ENCODE results near the gene MARCHF3. TPM values are rescaled to one million over a fixed set of nuclear protein-coding genes. Genes with fewer than 3 reads are reported as not detected.

The MARCHF3 gene
- total RNA-seq, 1 experiment from 2014 or later, result 0.61 TPM

DNA sequence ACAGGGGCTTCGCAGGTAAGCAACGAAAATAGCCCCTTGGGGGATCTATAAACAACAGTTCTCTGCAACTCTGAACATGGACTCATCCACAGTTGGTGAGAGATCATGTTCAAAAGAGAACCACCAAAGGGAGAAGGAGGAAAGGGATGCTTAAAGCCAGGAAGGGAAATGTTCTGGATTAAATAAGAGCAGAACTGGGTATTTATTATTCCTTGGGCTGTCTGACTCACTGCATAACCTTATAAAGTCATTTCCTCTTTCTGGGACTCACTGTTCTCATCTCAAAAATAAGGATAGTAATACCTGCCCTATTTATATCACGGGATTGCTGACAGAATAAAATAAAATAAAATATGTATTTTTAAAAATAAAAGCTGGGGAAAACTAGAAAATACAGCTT, 11.2 kb upstream of the MARCHF3 start:
- no peak overlapping the region for H3K4me3 Mint-ChIP-seq (ENCODE audit: unreplicated experiment)
- BruUV-seq (replicated peaks), result no TSS peak
- H3K9me3 ChIP-seq, result no peaks in the 10 kb centered on the region
- no peaks in the 10 kb centered on the region for H3K9me3 Mint-ChIP-seq (ENCODE audit: unreplicated experiment)
- H3K4me3 ChIP-seq (ENCODE audit: low read depth, low read length), result no peak overlapping the region
- intact Hi-C loops (cut with micrococcal nuclease; ENCODE audit: unreplicated experiment), result no loop called here
- POLR2A ChIA-PET, result no interaction called here
- H3K27ac Mint-ChIP-seq (ENCODE audit: unreplicated experiment), result no peak overlapping the region
- CTCF ChIA-PET, result no interaction called here
- TF ChIP-seq, protein P1, sequence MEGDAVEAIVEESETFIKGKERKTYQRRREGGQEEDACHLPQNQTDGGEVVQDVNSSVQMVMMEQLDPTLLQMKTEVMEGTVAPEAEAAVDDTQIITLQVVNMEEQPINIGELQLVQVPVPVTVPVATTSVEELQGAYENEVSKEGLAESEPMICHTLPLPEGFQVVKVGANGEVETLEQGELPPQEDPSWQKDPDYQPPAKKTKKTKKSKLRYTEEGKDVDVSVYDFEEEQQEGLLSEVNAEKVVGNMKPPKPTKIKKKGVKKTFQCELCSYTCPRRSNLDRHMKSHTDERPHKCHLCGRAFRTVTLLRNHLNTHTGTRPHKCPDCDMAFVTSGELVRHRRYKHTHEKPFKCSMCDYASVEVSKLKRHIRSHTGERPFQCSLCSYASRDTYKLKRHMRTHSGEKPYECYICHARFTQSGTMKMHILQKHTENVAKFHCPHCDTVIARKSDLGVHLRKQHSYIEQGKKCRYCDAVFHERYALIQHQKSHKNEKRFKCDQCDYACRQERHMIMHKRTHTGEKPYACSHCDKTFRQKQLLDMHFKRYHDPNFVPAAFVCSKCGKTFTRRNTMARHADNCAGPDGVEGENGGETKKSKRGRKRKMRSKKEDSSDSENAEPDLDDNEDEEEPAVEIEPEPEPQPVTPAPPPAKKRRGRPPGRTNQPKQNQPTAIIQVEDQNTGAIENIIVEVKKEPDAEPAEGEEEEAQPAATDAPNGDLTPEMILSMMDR (IDR thresholded peaks at IDR 0.05; ENCODE audit: insufficient read depth in 1 of 2, low read depth in 1 of 2, low read length in 1 of 2, severe bottlenecking in 1 of 2, unreplicated experiment in 1 of 2), result no peak
- no peaks in the 10 kb centered on the region for H3K4me1 Mint-ChIP-seq (ENCODE audit: low read depth, unreplicated experiment)
- no peaks in the 10 kb centered on the region for H3K36me3 ChIP-seq (ENCODE audit: control insufficient read depth, insufficient read depth, low read length)
- H3K36me3 Mint-ChIP-seq (ENCODE audit: insufficient read depth, unreplicated experiment), result no peaks in the 10 kb centered on the region
- H3K27me3 ChIP-seq (replicated peaks; ENCODE audit: control insufficient read depth, insufficient read depth, low read length), result no peaks in the 10 kb centered on the region
- H3K4me1 ChIP-seq, result no peaks in the 10 kb centered on the region; the same call in 1 of the 2 replicates
- no peak for DNase-seq
- H3K27me3 Mint-ChIP-seq (ENCODE audit: insufficient read depth, unreplicated experiment), result no peaks in the 10 kb centered on the region

DNA sequence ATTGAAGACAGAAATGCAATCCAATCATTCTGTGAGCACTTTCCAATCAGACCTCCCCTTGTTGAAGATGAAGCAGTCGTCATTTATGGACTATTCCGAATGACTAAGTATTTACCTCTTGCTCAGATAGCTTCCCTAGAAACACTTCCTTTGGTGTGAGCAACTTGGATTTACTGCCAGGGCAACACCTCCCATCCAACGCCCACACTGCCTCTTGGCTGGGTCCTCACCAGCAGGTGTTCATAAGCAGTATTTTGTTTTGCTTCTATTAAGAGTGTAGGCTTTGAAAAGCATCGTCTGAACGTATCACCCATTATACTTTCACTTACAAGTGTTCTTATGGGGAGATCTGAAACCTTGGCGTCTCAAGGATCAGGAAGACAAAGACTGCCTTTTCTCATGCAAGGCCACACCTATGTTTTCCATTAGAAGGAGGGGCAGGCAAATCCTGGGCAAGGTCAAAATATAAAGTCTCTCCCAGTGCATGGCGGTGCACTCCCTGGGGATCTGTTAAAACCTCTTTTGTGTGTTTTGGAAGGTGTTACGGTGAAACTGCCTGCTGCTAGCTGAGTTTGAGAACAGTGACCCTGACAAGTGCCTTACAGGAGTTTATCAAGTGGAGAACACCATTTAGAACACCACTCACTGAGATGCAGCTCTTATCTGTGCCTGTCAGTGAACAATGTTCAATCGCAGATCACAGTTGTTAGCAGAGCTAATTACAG, 10.6 kb upstream of the MARCHF3 start:
- no peaks in the 10 kb centered on the region for H3K9me3 Mint-ChIP-seq (ENCODE audit: unreplicated experiment)
- Histone ChIP-seq H3K27me3 (replicated peaks; ENCODE audit: control insufficient read depth, insufficient read depth, low read length) (no peaks in the 10 kb centered on the region), H3K36me3 (ENCODE audit: control insufficient read depth, insufficient read depth, low read length) (no peaks in the 10 kb centered on the region), H3K4me3 (ENCODE audit: low read depth, low read length) (no peak overlapping the region), H3K4me1 (no peaks in the 10 kb centered on the region; the same call in 1 of the 2 replicates), H3K9me3 (no peaks in the 10 kb centered on the region)
- no peak overlapping the region for H3K4me3 Mint-ChIP-seq (ENCODE audit: unreplicated experiment)
- ChIA-PET CTCF (no interaction called here), POLR2A (no interaction called here)
- H3K4me1 Mint-ChIP-seq (ENCODE audit: low read depth, unreplicated experiment), result no peaks in the 10 kb centered on the region
- BruUV-seq (replicated peaks), result no TSS peak
- H3K27ac Mint-ChIP-seq (ENCODE audit: unreplicated experiment), result no peak overlapping the region
- intact Hi-C loops (cut with micrococcal nuclease; ENCODE audit: unreplicated experiment), result no loop called here
- H3K36me3 Mint-ChIP-seq (ENCODE audit: insufficient read depth, unreplicated experiment), result no peaks in the 10 kb centered on the region
- H3K27me3 Mint-ChIP-seq (ENCODE audit: insufficient read depth, unreplicated experiment), result no peaks in the 10 kb centered on the region
- TF ChIP-seq, protein P1 (IDR thresholded peaks at IDR 0.05; ENCODE audit: insufficient read depth in 1 of 2, low read depth in 1 of 2, low read length in 1 of 2, severe bottlenecking in 1 of 2, unreplicated experiment in 1 of 2), result no peak
- DNase-seq, result no peak

- no peak for DNase-seq
- no peaks in the 10 kb centered on the region for H3K9me3 ChIP-seq
- TF ChIP-seq, protein P1 (IDR thresholded peaks at IDR 0.05; ENCODE audit: insufficient read depth in 1 of 2, low read depth in 1 of 2, low read length in 1 of 2, severe bottlenecking in 1 of 2, unreplicated experiment in 1 of 2), result no peak
- ChIA-PET POLR2A (no interaction called here), CTCF (no interaction called here)
- H3K36me3 ChIP-seq (ENCODE audit: control insufficient read depth, insufficient read depth, low read length), result no peaks in the 10 kb centered on the region
- no peaks in the 10 kb centered on the region; the same call in 1 of the 2 replicates for H3K4me1 ChIP-seq
- no TSS peak for BruUV-seq (replicated peaks)
- H3K4me3 Mint-ChIP-seq (ENCODE audit: unreplicated experiment), result no peak overlapping the region
- no peaks in the 10 kb centered on the region for H3K4me1 Mint-ChIP-seq (ENCODE audit: low read depth, unreplicated experiment)
- no peak overlapping the region for H3K27ac Mint-ChIP-seq (ENCODE audit: unreplicated experiment)
- no peaks in the 10 kb centered on the region for H3K36me3 Mint-ChIP-seq (ENCODE audit: insufficient read depth, unreplicated experiment)
- no peaks in the 10 kb centered on the region for H3K27me3 ChIP-seq (replicated peaks; ENCODE audit: control insufficient read depth, insufficient read depth, low read length)
- intact Hi-C loops (cut with micrococcal nuclease; ENCODE audit: unreplicated experiment), result no loop called here
- no peak overlapping the region for H3K4me3 ChIP-seq (ENCODE audit: low read depth, low read length)
- H3K27me3 Mint-ChIP-seq (ENCODE audit: insufficient read depth, unreplicated experiment), result peaks cover 10% of the 10 kb centered on the region
- H3K9me3 Mint-ChIP-seq (ENCODE audit: unreplicated experiment), result no peaks in the 10 kb centered on the region
These were observed 8.2 kb upstream of the MARCHF3 start for GRCh38 chr5:127038550-127038949.
